Measurements from ENCODE around the gene AVPR1A.

Gene AVPR1A

GRCh38 chr12:63093711-63094110 is 57.3 kb downstream of the AVPR1A start:
- no peak for DNase-seq

DNA sequence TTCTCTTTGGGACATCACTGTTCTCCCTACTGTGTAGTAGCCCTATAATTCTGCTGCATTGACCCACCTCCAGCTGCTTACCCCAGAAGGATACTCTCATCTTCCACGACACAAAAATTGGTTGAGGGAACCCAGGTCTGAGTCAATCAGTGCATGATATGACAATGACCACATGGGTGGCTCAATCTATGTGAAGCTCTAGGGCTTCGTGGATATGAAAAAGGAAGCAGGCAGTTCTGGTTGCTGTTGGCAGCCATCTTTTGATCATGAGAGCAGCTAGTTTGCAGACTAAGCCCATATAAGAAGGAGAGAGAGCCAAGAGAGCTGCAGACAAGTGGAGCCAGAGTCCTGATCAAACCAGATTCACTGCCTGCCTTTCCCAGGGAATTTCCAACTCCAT is 57.9 kb downstream of the AVPR1A start:
- no peak for DNase-seq
